ENCODE results near the gene ASCC1. TPM values are rescaled to one million over a fixed set of nuclear protein-coding genes. Genes with fewer than 3 reads are reported as not detected.

ASCC1 gene
- total and polyA plus RNA-seq, 2 experiments from 2014 or later: 13.7 to 37.2 TPM

- no peak for ATAC-seq
These were observed 93.9 kb downstream of the ASCC1 start for GRCh38 chr10:72122221-72122620.

More at GRCh38 chr10:72122221-72122620, 93.9 kb downstream of the ASCC1 start:
- Histone ChIP-seq H3K9me2 (ENCODE audit: insufficient read depth) (no peaks in the 10 kb centered on the region), H3F3A (replicated peaks; ENCODE audit: low read depth) (no peaks in the 10 kb centered on the region), H3K4me1 (ENCODE audit: insufficient read depth) (0 out of 2 replicates have a peak, but pooled peaks cover 8% of the 10 kb centered on the region), H2AFZ (no peak overlapping the region), H3K27ac (ENCODE audit: low read depth) (no peak overlapping the region), H4K20me1 (replicated peaks; ENCODE audit: insufficient read depth) (no peaks in the 10 kb centered on the region), H3K79me2 (replicated peaks; ENCODE audit: insufficient read depth) (no peaks in the 10 kb centered on the region), H3K4me2 (no peak overlapping the region), H3K36me3 (ENCODE audit: insufficient read depth) (no peaks in the 10 kb centered on the region), H3K4me3 (no peak overlapping the region), H3K27me3 (ENCODE audit: insufficient read depth) (no peaks in the 10 kb centered on the region)
- peaks cover 11% of the 10 kb centered on the region for H3K4me1 Mint-ChIP-seq
- TF ChIP-seq, protein P1, sequence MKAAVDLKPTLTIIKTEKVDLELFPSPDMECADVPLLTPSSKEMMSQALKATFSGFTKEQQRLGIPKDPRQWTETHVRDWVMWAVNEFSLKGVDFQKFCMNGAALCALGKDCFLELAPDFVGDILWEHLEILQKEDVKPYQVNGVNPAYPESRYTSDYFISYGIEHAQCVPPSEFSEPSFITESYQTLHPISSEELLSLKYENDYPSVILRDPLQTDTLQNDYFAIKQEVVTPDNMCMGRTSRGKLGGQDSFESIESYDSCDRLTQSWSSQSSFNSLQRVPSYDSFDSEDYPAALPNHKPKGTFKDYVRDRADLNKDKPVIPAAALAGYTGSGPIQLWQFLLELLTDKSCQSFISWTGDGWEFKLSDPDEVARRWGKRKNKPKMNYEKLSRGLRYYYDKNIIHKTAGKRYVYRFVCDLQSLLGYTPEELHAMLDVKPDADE (IDR thresholded peaks at IDR 0.05): no peak
- TF ChIP-seq EZH2phosphoT487 (IDR thresholded peaks at IDR 0.05; ENCODE audit: unreplicated experiment): no peak
- no peak for TF ChIP-seq NANOG (IDR thresholded peaks at IDR 0.05; ENCODE audit: borderline replicate concordance)
- TF ChIP-seq REST (IDR thresholded peaks at IDR 0.05; ENCODE audit: unreplicated experiment): no peak
- TF ChIP-seq STAT1 (IDR thresholded peaks at IDR 0.05; ENCODE audit: unreplicated experiment): no peak
- TF ChIP-seq ZNF114 (CRISPR knock-in tag; IDR thresholded peaks at IDR 0.05): no peak
- TF ChIP-seq, protein P2, sequence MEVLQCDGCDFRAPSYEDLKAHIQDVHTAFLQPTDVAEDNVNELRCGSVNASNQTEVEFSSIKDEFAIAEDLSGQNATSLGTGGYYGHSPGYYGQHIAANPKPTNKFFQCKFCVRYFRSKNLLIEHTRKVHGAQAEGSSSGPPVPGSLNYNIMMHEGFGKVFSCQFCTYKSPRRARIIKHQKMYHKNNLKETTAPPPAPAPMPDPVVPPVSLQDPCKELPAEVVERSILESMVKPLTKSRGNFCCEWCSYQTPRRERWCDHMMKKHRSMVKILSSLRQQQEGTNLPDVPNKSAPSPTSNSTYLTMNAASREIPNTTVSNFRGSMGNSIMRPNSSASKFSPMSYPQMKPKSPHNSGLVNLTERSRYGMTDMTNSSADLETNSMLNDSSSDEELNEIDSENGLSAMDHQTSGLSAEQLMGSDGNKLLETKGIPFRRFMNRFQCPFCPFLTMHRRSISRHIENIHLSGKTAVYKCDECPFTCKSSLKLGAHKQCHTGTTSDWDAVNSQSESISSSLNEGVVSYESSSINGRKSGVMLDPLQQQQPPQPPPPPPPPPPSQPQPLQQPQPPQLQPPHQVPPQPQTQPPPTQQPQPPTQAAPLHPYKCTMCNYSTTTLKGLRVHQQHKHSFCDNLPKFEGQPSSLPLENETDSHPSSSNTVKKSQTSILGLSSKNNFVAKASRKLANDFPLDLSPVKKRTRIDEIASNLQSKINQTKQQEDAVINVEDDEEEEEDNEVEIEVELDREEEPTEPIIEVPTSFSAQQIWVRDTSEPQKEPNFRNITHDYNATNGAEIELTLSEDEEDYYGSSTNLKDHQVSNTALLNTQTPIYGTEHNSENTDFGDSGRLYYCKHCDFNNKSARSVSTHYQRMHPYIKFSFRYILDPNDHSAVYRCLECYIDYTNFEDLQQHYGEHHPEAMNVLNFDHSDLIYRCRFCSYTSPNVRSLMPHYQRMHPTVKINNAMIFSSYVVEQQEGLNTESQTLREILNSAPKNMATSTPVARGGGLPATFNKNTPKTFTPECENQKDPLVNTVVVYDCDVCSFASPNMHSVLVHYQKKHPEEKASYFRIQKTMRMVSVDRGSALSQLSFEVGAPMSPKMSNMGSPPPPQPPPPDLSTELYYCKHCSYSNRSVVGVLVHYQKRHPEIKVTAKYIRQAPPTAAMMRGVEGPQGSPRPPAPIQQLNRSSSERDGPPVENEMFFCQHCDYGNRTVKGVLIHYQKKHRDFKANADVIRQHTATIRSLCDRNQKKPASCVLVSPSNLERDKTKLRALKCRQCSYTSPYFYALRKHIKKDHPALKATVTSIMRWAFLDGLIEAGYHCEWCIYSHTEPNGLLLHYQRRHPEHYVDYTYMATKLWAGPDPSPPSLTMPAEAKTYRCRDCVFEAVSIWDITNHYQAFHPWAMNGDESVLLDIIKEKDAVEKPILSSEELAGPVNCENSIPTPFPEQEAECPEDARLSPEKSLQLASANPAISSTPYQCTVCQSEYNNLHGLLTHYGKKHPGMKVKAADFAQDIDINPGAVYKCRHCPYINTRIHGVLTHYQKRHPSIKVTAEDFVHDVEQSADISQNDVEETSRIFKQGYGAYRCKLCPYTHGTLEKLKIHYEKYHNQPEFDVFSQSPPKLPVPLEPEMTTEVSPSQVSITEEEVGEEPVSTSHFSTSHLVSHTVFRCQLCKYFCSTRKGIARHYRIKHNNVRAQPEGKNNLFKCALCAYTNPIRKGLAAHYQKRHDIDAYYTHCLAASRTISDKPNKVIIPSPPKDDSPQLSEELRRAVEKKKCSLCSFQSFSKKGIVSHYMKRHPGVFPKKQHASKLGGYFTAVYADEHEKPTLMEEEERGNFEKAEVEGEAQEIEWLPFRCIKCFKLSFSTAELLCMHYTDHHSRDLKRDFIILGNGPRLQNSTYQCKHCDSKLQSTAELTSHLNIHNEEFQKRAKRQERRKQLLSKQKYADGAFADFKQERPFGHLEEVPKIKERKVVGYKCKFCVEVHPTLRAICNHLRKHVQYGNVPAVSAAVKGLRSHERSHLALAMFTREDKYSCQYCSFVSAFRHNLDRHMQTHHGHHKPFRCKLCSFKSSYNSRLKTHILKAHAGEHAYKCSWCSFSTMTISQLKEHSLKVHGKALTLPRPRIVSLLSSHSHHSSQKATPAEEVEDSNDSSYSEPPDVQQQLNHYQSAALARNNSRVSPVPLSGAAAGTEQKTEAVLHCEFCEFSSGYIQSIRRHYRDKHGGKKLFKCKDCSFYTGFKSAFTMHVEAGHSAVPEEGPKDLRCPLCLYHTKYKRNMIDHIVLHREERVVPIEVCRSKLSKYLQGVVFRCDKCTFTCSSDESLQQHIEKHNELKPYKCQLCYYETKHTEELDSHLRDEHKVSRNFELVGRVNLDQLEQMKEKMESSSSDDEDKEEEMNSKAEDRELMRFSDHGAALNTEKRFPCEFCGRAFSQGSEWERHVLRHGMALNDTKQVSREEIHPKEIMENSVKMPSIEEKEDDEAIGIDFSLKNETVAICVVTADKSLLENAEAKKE (CRISPR knock-in tag; IDR thresholded peaks at IDR 0.05): no peak
- H3K36me3 Mint-ChIP-seq (ENCODE audit: low read depth): peaks cover 12% of the 10 kb centered on the region
- peaks cover 3% of the 10 kb centered on the region for H3K27me3 Mint-ChIP-seq (ENCODE audit: insufficient read depth, low read depth, poor library complexity)
- H3K27ac Mint-ChIP-seq: no peak overlapping the region
- H3K9me3 Mint-ChIP-seq: peaks cover 3% of the 10 kb centered on the region; the same call in 2 of the 3 replicates
- no peak overlapping the region for H3K4me3 Mint-ChIP-seq
- no peak for DNase-seq (ENCODE audit: low spot score)

Measured in GM23338 (cell line).